Cardiac muscle cell (in vitro differentiated cells and primary cell): Measurements from ENCODE around the gene KDM4C. TPM values are rescaled to one million over a fixed set of nuclear protein-coding genes. Genes with fewer than 3 reads are reported as not detected.

Experiments used
- DNase-seq, 2 donors: peaks; one replicate each; pipeline versions ENCODE4 v3.0.0 to v3.0.0-alpha.2; 2010 to 2017; ENCODE audit warnings: low read depth in 1 of 2, low spot score in 1 of 2
- H3K27ac ChIP-seq: fragments of 200-600 bp; sonication (generic); 2 replicates; pipeline ENCODE4 v1.5.1; 2016
- H3K27me3 ChIP-seq: fragments of 200-600 bp; sonication (generic); 2 replicates; pipeline ENCODE4 v1.6.0; 2016; ENCODE audit warnings: control low read depth
- H3K36me3 ChIP-seq: fragments of 200-600 bp; sonication (generic); 2 replicates; pipeline ENCODE4 v1.5.1; 2016; ENCODE audit warnings: control low read depth
- H3K4me1 ChIP-seq: fragments of 200-600 bp; sonication (generic); 2 replicates; pipeline ENCODE4 v1.8.1; 2017; ENCODE audit warnings: low read depth, mild to moderate bottlenecking, mixed run types
- H3K4me3 ChIP-seq: fragments of 200-600 bp; sonication (generic); 2 replicates; pipeline ENCODE4 v1.5.1; 2016; ENCODE audit warnings: mild to moderate bottlenecking
- H3K9me3 ChIP-seq: fragments of 200-600 bp; sonication (generic); 2 replicates; pipeline ENCODE4 v1.5.1; 2017; ENCODE audit warnings: low read depth, mild to moderate bottlenecking, control low read depth
- polyA plus RNA-seq: library from polyadenylated mRNA; unstranded; fragments of >200 nt; fragmentation: Nextera tagmentation; extraction: Ambion mirVana; gene quantifications from 2 replicates; pipeline ENCODE4 v1.2.1, GENCODE V29; 2016
- total RNA-seq: library from RNA; depleted of rRNA; stranded (reverse); fragments of >200 nt; gene quantifications from 2 replicates; pipeline ENCODE4 v1.2.3, GENCODE V29; 2016
- TF ChIP-seq, protein P1 (sequence below): IDR thresholded peaks from 2 replicates; pipeline ENCODE4 v1.5.1; 2012; ENCODE audit warnings: low read depth, mild to moderate bottlenecking, low read length

The KDM4C gene
- total and polyA plus RNA-seq, 2 experiments from 2014 or later: 15.1 to 32.0 TPM

DNA sequence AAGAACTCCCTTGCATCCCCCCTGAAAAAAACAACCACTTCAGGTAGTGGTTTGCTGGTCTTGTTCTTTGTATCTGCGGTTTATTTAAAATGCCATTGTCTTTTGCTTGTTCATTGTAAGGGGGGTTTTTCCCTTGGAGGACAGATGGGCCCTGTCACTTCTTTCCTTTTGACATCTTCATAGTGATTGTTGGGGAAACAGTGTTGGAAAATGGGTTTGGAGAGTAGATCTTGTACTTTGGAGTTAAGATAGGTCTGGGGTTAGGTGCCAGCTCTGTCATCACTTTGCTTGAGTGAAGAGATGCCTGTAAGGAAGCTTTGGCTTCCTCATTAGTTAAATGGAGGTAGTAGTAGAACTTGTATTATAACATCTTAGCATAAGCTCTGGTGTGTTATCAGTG lies 112.4 kb downstream of the KDM4C start:
- Histone ChIP-seq H3K27me3 (no peaks in the 10 kb centered on the region), H3K9me3 (no peaks in the 10 kb centered on the region), H3K4me3 (no peak overlapping the region), H3K27ac (no peak overlapping the region), H3K36me3 (no peaks in the 10 kb centered on the region), H3K4me1 (peaks cover 16% of the 10 kb centered on the region)
- TF ChIP-seq, protein P1, sequence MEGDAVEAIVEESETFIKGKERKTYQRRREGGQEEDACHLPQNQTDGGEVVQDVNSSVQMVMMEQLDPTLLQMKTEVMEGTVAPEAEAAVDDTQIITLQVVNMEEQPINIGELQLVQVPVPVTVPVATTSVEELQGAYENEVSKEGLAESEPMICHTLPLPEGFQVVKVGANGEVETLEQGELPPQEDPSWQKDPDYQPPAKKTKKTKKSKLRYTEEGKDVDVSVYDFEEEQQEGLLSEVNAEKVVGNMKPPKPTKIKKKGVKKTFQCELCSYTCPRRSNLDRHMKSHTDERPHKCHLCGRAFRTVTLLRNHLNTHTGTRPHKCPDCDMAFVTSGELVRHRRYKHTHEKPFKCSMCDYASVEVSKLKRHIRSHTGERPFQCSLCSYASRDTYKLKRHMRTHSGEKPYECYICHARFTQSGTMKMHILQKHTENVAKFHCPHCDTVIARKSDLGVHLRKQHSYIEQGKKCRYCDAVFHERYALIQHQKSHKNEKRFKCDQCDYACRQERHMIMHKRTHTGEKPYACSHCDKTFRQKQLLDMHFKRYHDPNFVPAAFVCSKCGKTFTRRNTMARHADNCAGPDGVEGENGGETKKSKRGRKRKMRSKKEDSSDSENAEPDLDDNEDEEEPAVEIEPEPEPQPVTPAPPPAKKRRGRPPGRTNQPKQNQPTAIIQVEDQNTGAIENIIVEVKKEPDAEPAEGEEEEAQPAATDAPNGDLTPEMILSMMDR: no peak
- no peak for DNase-seq

DNA sequence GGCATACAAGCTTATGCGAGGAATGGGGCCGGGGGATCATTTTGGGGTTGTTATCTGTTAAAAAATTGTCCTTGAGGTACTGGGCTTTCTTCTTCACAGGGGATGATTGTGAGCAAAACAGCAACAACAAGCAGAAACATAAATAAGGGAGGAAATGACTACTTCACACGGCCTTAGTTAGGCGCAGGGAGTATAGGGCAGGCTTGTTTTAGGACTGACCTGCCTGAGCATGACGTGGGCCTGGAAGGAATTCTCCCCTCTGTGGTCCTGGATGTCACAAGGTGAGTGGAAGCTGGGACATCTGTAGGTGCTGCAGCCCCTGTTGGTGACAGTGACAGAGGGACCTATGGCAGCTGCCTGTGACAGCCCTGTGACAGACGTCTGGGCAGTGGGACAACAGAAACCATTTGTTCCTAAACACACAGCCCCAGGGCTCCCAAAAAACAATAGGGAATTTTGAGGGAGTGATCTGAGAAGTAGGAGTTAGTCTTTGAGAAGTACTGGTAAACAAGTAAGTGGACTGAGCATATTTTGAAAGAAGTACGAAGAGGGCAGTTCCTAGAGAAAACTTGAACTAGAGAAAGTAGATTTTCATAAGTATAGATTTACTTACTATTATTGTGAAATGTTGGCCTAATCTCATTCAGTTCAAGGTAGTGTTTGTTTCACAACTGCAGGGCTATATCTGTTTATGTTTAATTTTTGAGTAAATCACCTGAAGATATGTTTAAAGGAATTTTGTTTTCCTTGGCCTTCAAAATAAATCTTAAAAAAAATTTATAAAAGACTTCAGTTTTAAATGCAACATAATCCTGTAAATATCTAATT lies 113.1 kb downstream of the KDM4C start:
- peaks cover 16% of the 10 kb centered on the region for H3K4me1 ChIP-seq
- no peak overlapping the region for H3K27ac ChIP-seq
- no peaks in the 10 kb centered on the region for H3K9me3 ChIP-seq
- DNase-seq: no peak
- no peaks in the 10 kb centered on the region for H3K27me3 ChIP-seq
- H3K4me3 ChIP-seq: no peak overlapping the region
- TF ChIP-seq, protein P1: no peak
- no peaks in the 10 kb centered on the region for H3K36me3 ChIP-seq

DNA sequence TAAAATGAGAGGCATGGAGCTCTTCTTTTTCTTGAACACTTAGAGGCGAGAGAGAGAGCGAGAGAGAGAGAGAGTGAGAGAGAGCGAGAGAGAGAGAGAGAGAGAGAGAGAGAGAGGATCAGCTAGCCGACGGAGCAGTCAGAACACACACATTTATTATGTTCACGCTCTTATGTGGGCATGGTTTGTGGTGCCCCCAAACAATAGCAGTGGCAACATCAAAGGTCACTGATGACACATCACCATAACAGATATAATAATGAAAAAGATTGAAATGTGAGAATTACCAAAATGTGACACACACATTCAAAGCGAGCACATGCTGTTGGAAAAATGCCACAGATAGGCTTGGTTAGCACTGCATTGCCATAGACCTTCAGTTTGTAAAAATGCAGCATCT lies 116.1 kb downstream of the KDM4C start:
- no peak overlapping the region for H3K27ac ChIP-seq
- peak in 1 of 2 donors; percentile 68 for DNase-seq
- TF ChIP-seq, protein P1: no peak
- H3K9me3 ChIP-seq: no peaks in the 10 kb centered on the region
- H3K4me3 ChIP-seq: no peak overlapping the region
- H3K4me1 ChIP-seq: peaks cover 14% of the 10 kb centered on the region
- no peaks in the 10 kb centered on the region for H3K36me3 ChIP-seq
- H3K27me3 ChIP-seq: no peaks in the 10 kb centered on the region

DNA sequence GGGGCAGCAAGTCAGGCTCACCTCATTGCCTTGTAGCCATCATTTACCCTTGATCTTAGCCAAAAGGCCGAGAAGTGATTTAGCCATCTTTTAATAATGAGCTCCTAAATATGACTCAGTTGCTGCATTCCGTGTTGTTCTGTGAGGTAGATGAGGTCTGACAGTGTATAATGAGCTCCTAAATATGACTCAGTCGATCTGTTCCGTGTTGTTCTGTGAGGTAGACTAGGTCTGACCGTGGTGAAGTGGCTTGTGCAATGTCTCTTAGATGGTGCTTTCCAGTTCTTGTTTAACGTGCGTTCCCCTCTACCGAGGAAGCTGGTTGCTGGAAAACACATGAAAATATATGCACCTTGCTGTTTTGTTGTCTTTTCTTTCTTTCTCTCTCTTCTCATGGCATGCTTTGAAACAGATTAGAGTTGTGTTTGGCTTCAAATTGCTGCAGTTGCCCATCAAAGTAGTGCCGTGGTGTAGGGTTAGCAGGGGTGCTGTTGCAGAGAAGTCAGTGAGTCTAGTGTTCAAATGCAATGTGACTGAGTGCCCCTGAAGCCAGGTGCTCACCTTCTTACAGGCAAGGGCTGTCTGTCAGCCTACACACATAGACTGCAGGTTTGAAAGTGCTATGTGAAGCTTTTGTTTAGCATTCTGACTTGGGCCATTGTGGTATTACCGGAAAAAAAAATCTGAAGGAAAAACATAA lies 118.6 kb downstream of the KDM4C start:
- H3K27ac ChIP-seq: no peak overlapping the region
- DNase-seq: no peak
- no peaks in the 10 kb centered on the region for H3K4me1 ChIP-seq
- no peaks in the 10 kb centered on the region for H3K27me3 ChIP-seq
- TF ChIP-seq, protein P1: no peak
- H3K4me3 ChIP-seq: no peak overlapping the region
- H3K9me3 ChIP-seq: no peaks in the 10 kb centered on the region
- H3K36me3 ChIP-seq: no peaks in the 10 kb centered on the region

DNA sequence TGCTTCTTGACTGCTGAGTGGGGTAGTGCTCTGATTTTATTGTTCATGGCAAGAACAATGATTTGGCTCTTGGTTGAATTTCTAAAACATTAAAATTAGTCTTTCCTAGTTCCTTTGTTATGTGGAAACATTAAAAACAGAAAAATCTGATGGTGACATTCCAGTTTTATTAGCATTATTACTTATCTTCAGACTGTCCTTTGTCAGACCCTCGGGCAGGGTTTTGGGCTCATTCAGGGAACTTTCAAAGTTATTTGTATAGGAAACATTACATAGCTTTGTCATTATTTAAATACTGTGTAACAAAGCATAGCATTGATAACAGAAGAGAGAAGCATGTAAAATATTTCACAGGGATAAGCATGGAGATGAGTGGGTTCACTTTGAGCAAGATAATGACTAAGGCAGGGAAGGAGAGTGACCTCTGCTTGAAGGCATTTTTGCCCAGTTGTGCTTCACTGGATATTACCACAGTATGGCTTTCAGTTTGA lies 119.9 kb downstream of the KDM4C start:
- peak in 1 of 2 donors; percentile 75 for DNase-seq
- Histone ChIP-seq H3K9me3 (no peaks in the 10 kb centered on the region), H3K4me3 (no peak overlapping the region), H3K4me1 (no peaks in the 10 kb centered on the region), H3K27ac (no peak overlapping the region), H3K27me3 (no peaks in the 10 kb centered on the region), H3K36me3 (no peaks in the 10 kb centered on the region)
- TF ChIP-seq, protein P1: no peak
